ENCODE data around the gene ZNF845. TPM values are rescaled to one million over a fixed set of nuclear protein-coding genes. Genes with fewer than 3 reads are reported as not detected.
"Not testable (repeated sequence)": the region's sequence is repeated elsewhere in the genome, so short reads cannot be mapped to it uniquely, and the experiment has no call there.

The ZNF845 gene
- total and polyA plus RNA-seq, 12 donors = 1.5 to 7.6 (median 5.0) TPM

GRCh38 chr19:53394522-53394973 is 61.0 kb downstream of the ZNF845 start:
- intact Hi-C loops (cut with DNase I) = no loop called here
- TF ChIP-seq POLR2A (IDR thresholded peaks at IDR 0.05) = no peak
- no peak for TF ChIP-seq CTCF (IDR thresholded peaks at IDR 0.05)
- peak overlapping the region in 4 of 5 donors; percentile 25 to 87 (median 83) for H3K27ac ChIP-seq
- peak overlapping the region in 2 of 4 donors; percentile 67 to 71 for H3K4me3 ChIP-seq
- H3K9me3 ChIP-seq (replicated peaks in 1 of 3) = no peaks in the 10 kb centered on the region
- peak; percentile 48 to 80 (median 69) for DNase-seq
- no peaks in the 10 kb centered on the region for H3K27me3 ChIP-seq
- peaks cover 0 to 5% of the 10 kb centered on the region in 2 donors for H3K36me3 ChIP-seq (replicated peaks in 1 of 2)
- 2 to 12% (median 5%) methylated on average over 11 to 18 of the region's 18 CpGs for WGBS, 4 donors
- H3K4me1 ChIP-seq (replicated peaks in 1 of 2) = peaks cover 13 to 21% of the 10 kb centered on the region in 2 donors

GRCh38 chr19:53394974-53395839 is 61.7 kb downstream of the ZNF845 start, which contains the start of gene ZNF765:
ZNF765 (plus strand) TSS chr19:53395149; CDS start chr19:53398016, 2,867 bp downstream.
- Histone ChIP-seq H3K27ac (peak within 1 kb of the TSS in 4 of 5 donors; percentile 26 to 87 (median 83)), H3K27me3 (no peaks in the 10 kb centered on the region), H3K9me3 (replicated peaks in 1 of 3) (no peaks in the 10 kb centered on the region), H3K36me3 (replicated peaks in 1 of 2) (peaks cover 0 to 11% of the 10 kb centered on the region in 2 donors), H3K4me1 (replicated peaks in 1 of 2) (peaks cover 13 to 21% of the 10 kb centered on the region in 2 donors), H3K4me3 (peak within 1 kb of the TSS; percentile 27 to 71 (median 55))
- WGBS, 4 donors = 0 to 1% (median 0%) methylated on average over 35 to 58 of the region's 58 CpGs
- peak; percentile 95 to 98 (median 97) for DNase-seq
- TF ChIP-seq POLR2A (IDR thresholded peaks at IDR 0.05) (peak in 1 of 2 donors; percentile 70), CTCF (IDR thresholded peaks at IDR 0.05) (peak; percentile 22 to 52 (median 46))
- intact Hi-C loops (cut with DNase I) = no loop called here

- Histone ChIP-seq H3K4me3 (peak overlapping the region; percentile 27 to 71 (median 55)), H3K27ac (peak overlapping the region in 3 of 5 donors; percentile 81 to 87 (median 85)), H3K36me3 (replicated peaks in 1 of 2) (peaks cover 0 to 14% of the 10 kb centered on the region in 2 donors), H3K4me1 (replicated peaks in 1 of 2) (peaks cover 13 to 21% of the 10 kb centered on the region in 2 donors)
- H3K27me3 ChIP-seq; intact Hi-C loops (cut with DNase I); H3K9me3 ChIP-seq (replicated peaks in 1 of 3); DNase-seq: not testable (repeated sequence)
- WGBS, 4 donors = 8 to 15% (median 8%) methylated on average over 9 of the region's 9 CpGs
Measured at GRCh38 chr19:53395840-53396524, 62.4 kb downstream of the ZNF845 start.

GRCh38 chr19:53396525-53396868 is 62.9 kb downstream of the ZNF845 start:
- DNase-seq = no peak

GRCh38 chr19:53397918-53398317 is 64.4 kb downstream of the ZNF845 start:
- H3K27me3 ChIP-seq; DNase-seq; intact Hi-C loops (cut with DNase I); H3K4me3 ChIP-seq; H3K9me3 ChIP-seq (replicated peaks in 1 of 3); H3K27ac ChIP-seq: not testable (repeated sequence)
- Histone ChIP-seq H3K4me1 (replicated peaks in 1 of 2) (peaks cover 13 to 21% of the 10 kb centered on the region in 2 donors), H3K36me3 (replicated peaks in 1 of 2) (peaks cover 0 to 22% of the 10 kb centered on the region in 2 donors)
- WGBS, 4 donors = 50 to 82% (median 67%) methylated on average over 1 of the region's 1 CpG

More at GRCh38 chr19:53396525-53396868, 62.9 kb downstream of the ZNF845 start:
- H3K27me3 ChIP-seq = no peaks in the 10 kb centered on the region
- H3K4me1 ChIP-seq (replicated peaks in 1 of 2) = peaks cover 13 to 21% of the 10 kb centered on the region in 2 donors
- intact Hi-C loops (cut with DNase I) = no loop called here
- peak overlapping the region in 2 of 4 donors; percentile 9 to 71 for H3K4me3 ChIP-seq
- H3K27ac ChIP-seq = peak overlapping the region in 2 of 5 donors; percentile 48 to 87
- H3K9me3 ChIP-seq (replicated peaks in 1 of 3) = no peaks in the 10 kb centered on the region
- 0 to 17% (median 8%) methylated on average over 1 of the region's 1 CpG for WGBS, 4 donors
- H3K36me3 ChIP-seq (replicated peaks in 1 of 2) = peaks cover 0 to 14% of the 10 kb centered on the region in 2 donors
- TF ChIP-seq CTCF (IDR thresholded peaks at IDR 0.05) = no peak
- TF ChIP-seq POLR2A (IDR thresholded peaks at IDR 0.05) = peak in 1 of 2 donors; percentile 19

All from adrenal gland (tissue), 12 donors.